Stomach (tissue), 9 donors: Measurements from ENCODE around the gene GPBAR1. TPM values are rescaled to one million over a fixed set of nuclear protein-coding genes. Genes with fewer than 3 reads are reported as not detected.

ENCODE experiments used
- DNase-seq, 2 donors: peaks; one replicate each; pipeline versions ENCODE4 v3.0.0 to v3.0.0-alpha.2; 2013 to 2019
- H3K27ac ChIP-seq, 5 donors: fragments of 200-600 bp in 4 of 5; sonication (generic) in 4 of 5; one replicate each; pipeline ENCODE4 v1.5.1; 2013 to 2019; ENCODE audit warnings: mild to moderate bottlenecking in 1 of 5, moderate library complexity in 1 of 5
- H3K27me3 ChIP-seq, 3 donors: fragments of 200-600 bp; sonication (generic); one replicate each; pipeline ENCODE4 v1.5.1; 2017 to 2019; ENCODE audit warnings: mixed run types in 1 of 3
- H3K36me3 ChIP-seq, 4 donors: fragments of 200-600 bp; sonication (generic); 1 replicate in 3 of 4; 2 replicates in 1 of 4; pipeline ENCODE4 v1.5.1; 2016 to 2019
- H3K4me1 ChIP-seq, 4 donors: fragments of 200-600 bp; sonication (generic); one replicate each; pipeline ENCODE4 v1.5.1; 2016 to 2019
- H3K4me3 ChIP-seq, 4 donors: fragments of 200-600 bp; sonication (generic) in 3 of 4; one replicate each; pipeline ENCODE4 v1.5.1; 2016 to 2019; ENCODE audit warnings: mild to moderate bottlenecking in 1 of 4
- H3K9me3 ChIP-seq, 4 donors: fragments of 200-600 bp; sonication (generic); one replicate each; pipeline ENCODE4 v1.5.1; 2016 to 2019
- CTCF ChIP-seq, 7 experiments: fragments of 450-650 bp in 4 of 7; fragments of 200-600 bp in 3 of 7; sonication (generic) in 3 of 7; IDR thresholded peaks; one replicate each; pipeline ENCODE4 v1.5.1; 2016 to 2019; ENCODE audit warnings: antibody characterized with exemption in 7 of 7, control low read depth in 2 of 7, mild to moderate bottlenecking in 1 of 7
- EP300 ChIP-seq: sonication (generic); formaldehyde crosslinking; IDR thresholded peaks from one replicate; pipeline ENCODE4 v1.6.1; 2017; ENCODE audit warnings: antibody characterized with exemption
- POLR2A ChIP-seq, 4 donors: fragments of 450-650 bp; IDR thresholded peaks; one replicate each; pipeline ENCODE4 v1.6.1; 2016; ENCODE audit warnings: antibody characterized with exemption in 4 of 4, control low read depth in 2 of 4, mild to moderate bottlenecking in 1 of 4, moderate library complexity in 1 of 4
- POLR2AphosphoS5 ChIP-seq, 3 donors: sonication (generic); formaldehyde crosslinking; IDR thresholded peaks; one replicate each; pipeline ENCODE4 v1.6.1; 2016; ENCODE audit warnings: antibody characterized with exemption in 3 of 3
- WGBS, 5 donors: extraction: QIAGEN DNeasy Blood & Tissue Kit in 3 of 5; methylation state at CpG; one replicate each; pipeline versions ENCODE4 v1.1.5 to v1.1.7; 2013 to 2018; 5-methylcytosine and 5-hydroxymethylcytosine counted together
- intact Hi-C: fragments of 100-400 bp; cut with DNase I; formaldehyde crosslinking; loops from one replicate; pipeline ENCODE4 v1.15.1; 2023; ENCODE audit warnings: low total_unique reads
- polyA plus RNA-seq, 3 donors: library from polyadenylated mRNA; stranded (reverse); fragments of 200-250 nt; gene quantifications; one replicate each; pipeline ENCODE4 v1.2.3, GENCODE V29; 2013
- total RNA-seq, 5 donors: library from RNA; depleted of rRNA; stranded (reverse); fragments of >200 nt; gene quantifications; one replicate each; pipeline versions ENCODE4 v1.1.0 to v1.2.3, GENCODE V29; 2014 to 2016
- donor health status: healthy with polysubstance abuse.
- donor health status: Bipolar disorder and iron deficiency.
- donor health status: healthy.

Gene GPBAR1
- total and polyA plus RNA-seq, 8 donors, result 0.45 to 4.8 (median 2.2) TPM

- 66 to 89% (median 76%) methylated on average over 7 to 9 of the region's 9 CpGs for WGBS, 5 donors
- no peak for TF ChIP-seq POLR2A (IDR thresholded peaks at IDR 0.05)
- no peak for TF ChIP-seq POLR2AphosphoS5 (IDR thresholded peaks at IDR 0.05)
- no peak for TF ChIP-seq CTCF (IDR thresholded peaks at IDR 0.05)
- no peak for TF ChIP-seq EP300
- peaks cover 22 to 93% (median 75%) of the 10 kb centered on the region in 4 donors for H3K4me1 ChIP-seq
- DNase-seq, result no peak
- intact Hi-C loops, result no loop called here
- peak overlapping the region; percentile 17 to 99 (median 85) for H3K27ac ChIP-seq
- H3K36me3 ChIP-seq, result peaks cover 71% of the 10 kb centered on the region in 4 donors
- no peaks in the 10 kb centered on the region for H3K9me3 ChIP-seq
- H3K27me3 ChIP-seq, result no peaks in the 10 kb centered on the region
- no peak overlapping the region for H3K4me3 ChIP-seq
Observed at GRCh38 chr2:218275371-218276072, 14.7 kb downstream of the GPBAR1 start.

GRCh38 chr2:218276986-218277755 is 16.4 kb downstream of the GPBAR1 start:
- Histone ChIP-seq H3K36me3 (peaks cover 84 to 88% (median 87%) of the 10 kb centered on the region in 4 donors), H3K4me1 (peaks cover 21 to 90% (median 70%) of the 10 kb centered on the region in 4 donors), H3K27me3 (no peaks in the 10 kb centered on the region), H3K27ac (peak overlapping the region; percentile 2 to 99 (median 85)), H3K4me3 (no peak overlapping the region), H3K9me3 (no peaks in the 10 kb centered on the region)
- 66 to 79% (median 71%) methylated on average over 11 to 12 of the region's 12 CpGs for WGBS, 5 donors
- intact Hi-C loops, result no loop called here
- peak in 1 of 7 experiments; percentile 32 for TF ChIP-seq CTCF (IDR thresholded peaks at IDR 0.05)
- TF ChIP-seq EP300, result no peak
- DNase-seq, result peak in 1 of 2 donors; percentile 15

GRCh38 chr2:218277921-218278320 is 17.1 kb downstream of the GPBAR1 start:
- peak overlapping the region in 4 of 5 donors; percentile 17 to 99 (median 88) for H3K27ac ChIP-seq

More at GRCh38 chr2:218277921-218278320, 17.1 kb downstream of the GPBAR1 start:
- Histone ChIP-seq H3K36me3 (peaks cover 84 to 95% (median 88%) of the 10 kb centered on the region in 4 donors), H3K27me3 (no peaks in the 10 kb centered on the region), H3K4me3 (no peak overlapping the region), H3K4me1 (peaks cover 23 to 90% (median 70%) of the 10 kb centered on the region in 4 donors), H3K9me3 (no peaks in the 10 kb centered on the region)
- 33 to 64% (median 59%) methylated on average over 7 of the region's 7 CpGs for WGBS, 5 donors
- DNase-seq, result no peak
- TF ChIP-seq POLR2A (IDR thresholded peaks at IDR 0.05) (no peak), EP300 (no peak), POLR2AphosphoS5 (IDR thresholded peaks at IDR 0.05) (no peak), CTCF (IDR thresholded peaks at IDR 0.05) (no peak)
- intact Hi-C loops, result no loop called here
